Measurements from ENCODE around the gene DRP2.
"Not testable (repeated sequence)": the region's sequence is repeated elsewhere in the genome, so short reads cannot be mapped to it uniquely, and the experiment has no call there.

DNA sequence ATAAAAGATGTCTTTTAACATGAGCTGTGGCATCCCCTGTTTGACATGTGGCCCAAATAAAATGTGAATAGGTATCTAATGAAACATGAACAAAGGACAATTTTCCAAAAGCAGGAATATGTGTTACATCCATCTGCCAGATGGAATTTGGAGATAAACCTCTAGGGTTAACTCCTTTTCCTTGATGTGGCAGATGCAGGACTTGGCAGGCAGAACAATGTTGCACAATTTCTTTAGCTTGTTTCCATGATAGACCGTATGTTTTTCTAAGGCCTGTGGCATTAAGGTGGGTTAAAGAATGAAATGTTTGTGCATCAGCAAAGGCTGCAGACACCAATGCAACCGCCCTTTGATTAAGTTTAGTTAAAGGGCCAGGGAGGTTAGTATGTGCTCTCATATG is 34.7 kb upstream of the DRP2 start:
- TF ChIP-seq, protein P1, sequence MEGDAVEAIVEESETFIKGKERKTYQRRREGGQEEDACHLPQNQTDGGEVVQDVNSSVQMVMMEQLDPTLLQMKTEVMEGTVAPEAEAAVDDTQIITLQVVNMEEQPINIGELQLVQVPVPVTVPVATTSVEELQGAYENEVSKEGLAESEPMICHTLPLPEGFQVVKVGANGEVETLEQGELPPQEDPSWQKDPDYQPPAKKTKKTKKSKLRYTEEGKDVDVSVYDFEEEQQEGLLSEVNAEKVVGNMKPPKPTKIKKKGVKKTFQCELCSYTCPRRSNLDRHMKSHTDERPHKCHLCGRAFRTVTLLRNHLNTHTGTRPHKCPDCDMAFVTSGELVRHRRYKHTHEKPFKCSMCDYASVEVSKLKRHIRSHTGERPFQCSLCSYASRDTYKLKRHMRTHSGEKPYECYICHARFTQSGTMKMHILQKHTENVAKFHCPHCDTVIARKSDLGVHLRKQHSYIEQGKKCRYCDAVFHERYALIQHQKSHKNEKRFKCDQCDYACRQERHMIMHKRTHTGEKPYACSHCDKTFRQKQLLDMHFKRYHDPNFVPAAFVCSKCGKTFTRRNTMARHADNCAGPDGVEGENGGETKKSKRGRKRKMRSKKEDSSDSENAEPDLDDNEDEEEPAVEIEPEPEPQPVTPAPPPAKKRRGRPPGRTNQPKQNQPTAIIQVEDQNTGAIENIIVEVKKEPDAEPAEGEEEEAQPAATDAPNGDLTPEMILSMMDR (IDR thresholded peaks at IDR 0.05 in 8 of 11, conservative IDR thresholded peaks at IDR 0.05 in 3 of 11) = not testable (repeated sequence)
- not testable (repeated sequence) for TF ChIP-seq POLR2AphosphoS5, POLR2A (IDR thresholded peaks at IDR 0.05)

Measured in spleen (tissue), 7 donors.